Measurements from ENCODE around the gene CFAP126.
"Not testable (repeated sequence)": the region's sequence is repeated elsewhere in the genome, so short reads cannot be mapped to it uniquely, and the experiment has no call there.

The CFAP126 gene

DNA sequence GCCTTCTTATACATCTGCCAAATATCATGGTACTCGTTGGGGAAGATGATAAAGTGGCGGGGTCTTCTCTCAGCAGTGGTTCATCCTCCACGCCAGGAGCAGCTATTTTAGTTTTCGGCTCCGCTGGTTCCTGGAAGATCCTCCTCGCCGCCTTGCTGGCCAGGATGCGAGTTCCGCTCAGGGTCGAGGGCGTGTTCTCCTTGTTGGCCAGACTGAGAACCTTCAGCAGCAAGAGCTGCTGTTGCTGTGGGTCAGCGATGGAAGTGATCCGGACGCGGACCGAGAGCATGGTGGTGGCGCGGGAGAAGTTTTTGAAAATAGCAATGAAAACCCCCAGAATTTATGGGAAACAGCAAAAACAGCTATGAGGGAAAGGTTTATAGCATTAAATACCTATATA is 11.4 kb upstream of the CFAP126 start:
- no peak for DNase-seq

DNA sequence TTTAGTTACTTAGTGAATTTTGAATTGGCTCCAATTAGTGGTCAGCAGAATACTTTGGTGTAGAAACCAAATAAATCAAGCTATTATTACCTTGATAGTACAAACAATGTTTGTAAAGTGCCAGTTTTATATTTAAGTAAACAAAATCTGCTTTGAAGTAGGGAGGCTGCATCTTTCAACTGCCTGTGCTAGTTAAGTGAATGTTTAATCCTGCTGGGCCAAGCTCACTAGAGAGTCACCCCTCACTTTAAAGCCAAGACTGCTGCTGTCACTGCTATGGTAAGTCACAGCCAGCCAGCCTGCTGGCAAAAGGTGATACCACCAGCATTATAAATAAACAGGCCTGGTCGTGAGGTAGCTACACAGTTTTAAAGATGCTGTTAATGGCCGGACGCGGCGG is 10.3 kb upstream of the CFAP126 start:
- no peak for DNase-seq

DNA sequence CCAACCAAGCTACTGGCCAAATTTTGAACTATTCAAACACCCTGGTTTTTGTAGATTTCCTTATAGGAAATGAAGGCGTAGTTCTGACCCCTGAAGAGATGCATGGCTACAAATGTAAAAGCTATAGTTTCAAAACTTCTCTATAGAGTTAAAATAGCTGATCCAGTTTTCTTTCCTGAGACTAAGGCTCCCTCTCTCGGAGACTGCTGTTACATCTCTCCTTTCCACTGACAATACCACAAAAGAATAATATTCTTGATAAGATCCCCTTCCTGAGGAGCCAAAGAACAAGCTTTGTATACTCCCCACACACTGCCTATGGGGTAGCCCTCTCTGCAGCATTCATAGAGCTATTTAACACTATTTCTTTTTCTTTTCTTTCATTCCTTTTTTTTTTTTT is 6.7 kb upstream of the CFAP126 start:
- DNase-seq = no peak

DNA sequence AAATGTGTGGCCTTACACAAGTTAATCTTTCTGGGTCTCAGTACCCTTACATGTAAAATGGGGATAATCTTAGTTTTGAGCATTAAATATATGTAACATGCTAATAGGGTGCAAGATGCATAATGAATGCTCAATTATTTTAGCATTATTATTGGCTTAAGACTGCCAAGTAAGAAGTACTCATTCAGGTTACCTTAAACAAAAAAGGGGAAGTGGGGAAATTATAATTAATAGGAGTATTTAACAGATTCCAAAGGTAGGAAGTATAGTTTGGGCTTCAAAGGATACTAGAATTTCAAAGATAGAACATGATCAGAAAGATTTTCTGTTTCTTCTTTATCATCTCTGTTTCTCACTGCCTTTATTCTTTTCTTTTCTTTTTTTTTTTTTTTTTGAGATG is 5.8 kb upstream of the CFAP126 start:
- no peak for DNase-seq

DNA sequence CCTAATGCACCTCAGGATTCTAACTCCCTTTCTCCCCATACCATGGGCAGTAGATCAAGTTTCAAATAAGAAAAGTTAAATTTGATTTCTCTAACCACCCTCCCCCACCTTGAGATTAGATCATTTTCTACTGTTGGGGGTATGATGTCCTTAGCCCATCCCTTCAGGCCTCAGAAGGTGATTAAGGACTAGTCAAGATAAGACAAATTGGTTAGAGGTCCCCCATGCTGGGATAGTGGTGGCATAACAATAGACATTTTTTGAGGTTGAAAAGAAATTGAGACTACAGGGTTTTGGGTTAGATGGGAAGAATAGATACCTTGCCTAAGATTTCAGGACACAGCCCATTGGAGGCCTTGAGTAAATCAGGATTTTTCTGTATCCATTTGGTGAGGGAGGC is 2.5 kb downstream of the CFAP126 start:
- DNase-seq = no peak

DNA sequence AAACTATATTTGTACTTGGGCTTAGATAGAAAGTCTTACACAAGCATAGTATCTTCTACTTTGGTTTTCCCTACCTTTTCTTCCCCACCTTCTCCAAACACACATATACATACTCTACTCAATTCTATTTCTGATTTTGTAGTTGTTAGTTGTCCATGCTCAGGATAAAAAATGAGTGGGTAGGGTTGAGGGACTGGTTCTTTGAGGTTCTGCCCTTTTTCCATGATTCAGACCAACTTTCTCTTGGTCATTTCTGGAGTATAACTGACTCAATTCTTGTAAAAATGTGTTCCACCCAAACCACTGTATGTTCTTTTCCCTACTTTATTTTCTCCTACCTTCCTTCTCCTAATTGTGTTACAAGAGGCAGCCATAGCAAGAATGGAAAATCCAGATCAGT is 3.3 kb downstream of the CFAP126 start:
- DNase-seq = no peak

DNA sequence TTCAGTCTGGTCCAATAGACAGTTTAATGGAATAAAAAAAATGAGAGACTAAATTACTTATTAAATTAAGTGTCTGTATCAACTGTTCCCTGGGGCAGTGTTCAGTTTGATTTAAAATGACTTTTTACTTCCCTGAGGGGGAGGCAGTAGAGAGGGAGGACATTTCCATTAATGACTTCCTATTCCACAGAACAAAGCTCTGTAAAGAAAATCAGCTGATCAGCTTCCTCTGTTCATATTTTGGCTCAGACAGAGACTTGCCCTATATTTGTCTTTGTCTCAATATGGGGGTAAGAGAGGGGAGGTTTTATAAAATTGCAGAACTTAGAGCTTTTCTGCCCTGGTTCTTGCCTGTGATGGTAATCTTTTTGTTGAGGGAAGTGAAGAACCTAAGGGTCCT is 8.4 kb downstream of the CFAP126 start:
- no peak for DNase-seq

DNA sequence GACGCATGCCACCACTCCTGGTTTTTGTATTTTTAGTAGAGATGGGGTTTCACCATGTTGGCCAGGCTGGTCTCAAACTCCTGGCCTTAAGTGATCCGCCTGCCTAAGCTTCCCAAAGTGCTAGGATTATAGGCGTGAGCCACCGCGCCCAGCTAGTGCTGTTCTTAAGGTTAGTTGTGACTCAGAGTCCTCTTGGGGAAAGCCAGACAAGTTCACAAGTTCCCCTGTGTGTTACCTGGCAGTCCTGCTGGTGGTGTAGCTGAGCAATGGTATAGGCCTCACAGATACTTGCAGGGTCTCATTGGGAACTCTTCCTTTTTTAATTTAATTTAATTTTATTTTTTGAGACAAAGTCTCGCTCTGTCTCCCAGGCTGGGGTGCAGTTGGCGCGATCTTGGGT is 10.6 kb downstream of the CFAP126 start:
- DNase-seq = no peak

DNA sequence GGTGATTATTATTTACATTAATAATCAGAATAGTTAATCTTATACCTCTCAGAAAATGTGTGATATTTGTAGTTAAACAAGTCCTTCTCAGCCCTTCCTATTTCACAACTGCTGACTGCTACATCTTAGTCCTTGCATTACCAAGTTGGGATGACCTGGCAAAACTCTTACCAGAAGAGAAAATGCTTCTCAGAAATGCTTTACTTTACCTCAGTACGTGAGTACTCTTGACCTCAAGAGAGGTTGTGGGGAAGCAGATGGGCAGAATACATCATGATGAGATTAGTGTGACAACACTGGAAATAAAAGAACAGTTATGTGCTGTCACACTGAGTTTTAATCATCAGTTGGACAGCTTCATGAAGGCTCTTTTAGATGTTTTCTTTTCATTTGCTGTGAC is 16.2 kb downstream of the CFAP126 start:
- DNase-seq = no peak

DNA sequence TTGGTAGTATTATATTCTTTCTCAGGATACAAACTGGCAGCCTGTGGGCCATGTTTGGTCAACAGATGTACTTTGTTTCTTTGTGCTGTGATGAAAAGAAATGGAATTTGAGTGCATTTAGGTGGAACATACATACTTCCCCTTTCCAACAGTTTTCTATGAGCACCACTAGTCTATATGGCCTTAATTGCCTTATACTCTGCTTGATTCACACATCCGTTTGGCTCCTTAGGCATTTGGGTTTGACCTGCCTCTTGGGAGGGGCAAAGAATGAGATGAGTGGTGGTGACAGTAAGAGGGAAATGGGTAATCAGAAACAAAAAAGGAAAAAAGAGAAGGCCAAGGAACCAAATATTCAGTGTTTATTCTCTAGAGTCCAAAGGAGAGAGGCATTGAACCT is 17.0 kb downstream of the CFAP126 start:
- no peak for DNase-seq

DNA sequence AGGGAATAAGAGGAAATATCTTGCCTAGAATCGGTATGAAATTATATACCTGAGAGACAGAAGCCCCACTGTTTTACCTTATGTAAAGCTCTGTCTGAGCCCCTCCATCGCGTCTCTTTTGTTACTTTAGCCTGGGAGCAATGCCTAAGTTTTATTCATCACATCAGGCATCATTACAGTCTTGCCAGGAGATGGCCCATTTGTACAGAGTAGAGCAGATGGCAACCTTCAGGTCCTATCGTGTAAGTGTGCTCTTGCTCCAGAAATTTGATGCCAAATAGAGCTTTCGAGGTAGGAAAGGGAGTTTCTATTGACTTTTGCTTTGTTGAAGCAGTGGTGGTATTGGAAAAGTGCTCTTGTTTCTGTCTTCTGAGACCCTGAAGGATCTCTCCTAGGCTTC is 24.9 kb downstream of the CFAP126 start:
- no peak for DNase-seq

DNA sequence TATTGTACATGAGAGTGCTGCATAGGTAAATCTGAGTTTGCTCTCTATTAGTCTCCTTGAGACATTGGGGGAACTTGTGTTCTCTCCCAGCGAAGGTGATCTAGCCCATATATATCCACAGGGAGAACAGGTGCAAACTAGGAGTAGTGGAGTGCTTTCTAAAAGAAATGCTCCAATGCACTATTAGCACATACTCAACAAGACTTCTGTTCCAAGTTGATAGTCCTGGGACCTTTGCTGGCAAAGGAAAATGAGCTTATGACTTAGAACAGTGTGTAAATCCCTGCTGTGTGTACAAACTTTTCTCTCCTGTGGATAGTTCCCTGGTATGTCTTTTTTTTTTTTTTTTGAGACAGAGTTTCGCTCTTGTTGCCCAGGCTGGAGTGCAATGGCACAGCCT is 25.5 kb downstream of the CFAP126 start:
- no peak for DNase-seq

DNA sequence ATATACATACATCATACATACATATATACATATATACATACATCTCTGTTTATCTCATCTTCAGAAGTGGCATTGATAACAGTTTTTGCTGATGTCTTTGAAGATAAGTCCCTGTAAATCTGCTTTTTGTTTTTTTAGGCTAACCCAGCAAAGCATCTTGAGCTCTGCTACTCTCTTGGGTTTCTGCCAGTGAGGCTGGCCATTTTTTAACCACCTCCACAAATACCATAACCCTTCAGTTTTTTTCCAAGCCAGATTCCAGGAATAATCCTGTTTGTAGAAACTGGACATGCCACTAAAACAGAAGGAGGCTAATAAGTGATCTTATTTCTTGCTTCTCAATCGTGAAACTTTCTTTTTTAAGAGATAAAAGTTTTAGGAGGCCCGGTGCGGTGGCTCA is 31.9 kb downstream of the CFAP126 start:
- no peak for DNase-seq

DNA sequence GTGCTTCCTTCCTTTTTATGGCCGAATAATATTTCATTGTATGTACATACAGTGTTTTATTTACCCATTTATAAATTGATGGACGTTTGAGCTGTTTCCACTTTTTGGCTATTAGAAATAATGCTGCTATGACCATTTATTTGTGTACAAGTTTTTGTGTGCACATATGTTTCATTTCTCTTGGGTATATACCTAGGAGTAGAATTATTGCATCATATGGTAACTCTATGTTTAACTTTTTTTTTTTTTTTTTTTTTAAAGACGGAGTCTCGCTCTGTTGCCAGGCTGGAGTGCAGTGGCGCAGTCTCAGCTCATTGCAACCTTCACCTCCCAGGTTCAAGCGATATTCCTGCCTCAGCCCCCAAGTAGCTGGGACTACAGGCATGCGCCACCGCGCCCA is 34.5 kb downstream of the CFAP126 start:
- no peak for DNase-seq

DNA sequence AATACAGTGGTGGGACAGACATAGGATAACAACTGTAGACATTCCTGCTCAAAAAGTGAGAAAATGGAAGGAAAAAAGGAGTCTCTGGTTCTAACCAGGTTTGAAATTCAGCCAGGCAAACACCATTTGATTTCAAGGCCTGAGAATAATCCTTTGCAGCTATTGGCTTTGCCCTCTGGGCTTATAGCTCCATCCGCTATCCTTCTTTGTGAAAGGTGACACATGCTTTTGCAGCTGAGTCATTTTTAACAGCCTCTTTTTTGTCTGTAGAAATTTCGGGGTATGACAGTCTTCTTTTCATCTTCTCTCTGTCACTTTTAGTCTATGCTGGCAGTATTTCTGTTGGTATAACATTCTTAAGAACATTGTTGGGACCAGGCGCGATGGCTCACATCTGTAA is 37.3 kb downstream of the CFAP126 start:
- no peak for DNase-seq

DNA sequence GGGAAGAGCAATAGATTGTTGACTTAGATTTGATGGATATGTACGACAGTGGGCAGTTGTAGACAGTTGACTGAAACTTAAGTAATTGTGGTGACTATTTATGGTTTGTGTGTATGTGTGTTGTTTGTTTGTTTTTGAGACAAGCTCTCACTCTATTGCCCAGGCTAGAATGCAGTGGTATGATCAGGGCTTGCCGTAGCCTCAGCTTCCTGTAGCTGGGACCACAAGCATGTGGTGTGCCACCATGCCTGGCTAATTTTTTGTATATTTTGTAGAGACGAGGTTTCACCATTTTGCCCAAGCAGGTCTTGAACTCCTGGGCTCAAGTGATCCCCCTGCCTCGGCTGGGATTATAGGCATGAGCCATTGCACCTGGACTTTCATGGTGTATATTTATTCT is 43.7 kb downstream of the CFAP126 start:
- DNase-seq = no peak

DNA sequence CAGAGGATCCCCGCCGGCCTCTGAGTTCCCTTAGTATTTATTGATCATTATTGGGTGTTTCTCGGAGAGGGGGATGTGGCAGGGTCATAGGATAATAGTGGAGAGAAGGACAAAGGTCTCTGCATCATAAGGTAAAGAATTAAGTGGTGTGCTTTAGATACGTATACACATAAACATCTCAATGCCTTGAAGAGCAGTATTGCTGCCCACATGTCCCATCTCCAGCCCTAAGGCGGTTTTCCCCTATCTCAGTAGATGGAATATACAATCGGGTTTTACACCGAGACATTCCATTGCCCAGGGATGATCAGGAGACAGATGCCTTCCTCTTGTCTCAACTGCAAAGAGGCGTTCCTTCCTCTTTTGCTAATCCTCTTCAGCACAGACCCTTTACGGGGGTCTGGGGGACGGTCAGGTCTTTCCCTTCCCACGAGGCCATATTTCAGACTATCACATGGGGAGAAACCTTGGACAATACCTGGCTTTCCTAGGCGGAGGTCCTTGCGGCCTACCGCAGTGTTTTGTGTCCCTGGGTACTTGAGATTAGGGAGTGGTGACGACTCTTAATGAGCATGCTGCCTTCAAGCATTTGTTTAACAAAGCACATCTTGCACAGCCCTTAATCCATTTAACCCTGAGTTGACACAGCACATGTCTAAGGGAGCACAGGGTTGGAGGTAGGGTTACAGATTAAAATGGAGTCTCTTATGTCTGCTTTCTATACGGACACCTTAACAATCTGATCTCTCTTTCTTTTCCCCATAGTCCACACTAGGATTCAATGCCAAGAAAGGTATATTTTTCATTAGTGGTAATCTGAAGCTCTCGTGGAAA is 51.6 kb downstream of the CFAP126 start:
- not testable (repeated sequence) for DNase-seq
